SH-SY5Y (cell line): ENCODE data around the gene BAHD1.

Experiments
- GATA2 ChIP-seq: IDR thresholded peaks from 2 replicates; pipeline ENCODE4 v1.6.1; 2011; ENCODE audit warnings: mild to moderate bottlenecking, low read depth, low read length
- GATA3 ChIP-seq: IDR thresholded peaks from 2 replicates; pipeline ENCODE4 v1.6.1; 2011; ENCODE audit warnings: low read depth, mild to moderate bottlenecking, low read length, moderate library complexity

DNA sequence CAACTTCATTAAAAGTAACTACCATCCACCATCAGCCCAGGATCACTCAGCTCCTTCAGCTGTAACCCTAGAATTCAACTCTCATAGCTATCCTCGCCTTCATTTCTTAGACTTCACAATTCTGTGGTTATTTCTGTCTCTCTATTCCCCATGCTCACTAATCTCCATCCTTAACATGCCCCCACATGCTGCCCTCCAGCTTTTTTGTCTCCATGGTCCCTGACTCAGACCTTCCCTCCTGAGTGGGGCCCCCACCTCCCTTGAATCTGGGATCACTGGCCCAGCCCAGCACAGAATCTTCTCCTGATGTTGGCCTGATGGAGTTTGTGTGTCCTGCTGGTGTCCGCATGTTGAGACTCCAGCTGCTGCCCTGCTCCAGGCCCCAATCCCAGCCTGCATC, 71.7 kb downstream of the BAHD1 start:
- TF ChIP-seq GATA2 (no peak), GATA3 (no peak)
